VCaP (cell line): ENCODE data around the gene PSTPIP1.

Experiments used
- H3K27ac ChIP-seq: fragments of 450-650 bp; 2 replicates; pipeline ENCODE4 v1.5.1; 2017
- CTCF ChIP-seq: fragments of 450-650 bp; conservative IDR thresholded peaks from 2 replicates; pipeline ENCODE4 v1.5.1; 2017; ENCODE audit warnings: mild to moderate bottlenecking, moderate library complexity

PSTPIP1 gene

GRCh38 chr15:76996076-76996525 lies 1.2 kb downstream of the PSTPIP1 start:
- no peak overlapping the region for H3K27ac ChIP-seq
- TF ChIP-seq CTCF: no peak

- TF ChIP-seq CTCF: no peak
- H3K27ac ChIP-seq: no peak overlapping the region
Measured at GRCh38 chr15:76996526-76997401, 1.8 kb downstream of the PSTPIP1 start.

- TF ChIP-seq CTCF: no peak
- no peak overlapping the region for H3K27ac ChIP-seq
Measured at GRCh38 chr15:76998663-76999285, 3.8 kb downstream of the PSTPIP1 start.

- TF ChIP-seq CTCF: no peak
- no peak overlapping the region for H3K27ac ChIP-seq
Measured at GRCh38 chr15:76999996-77000395, 5.1 kb downstream of the PSTPIP1 start.

- peak overlapping the region; percentile 76 for H3K27ac ChIP-seq
Measured at GRCh38 chr15:77001351-77001750, 6.4 kb downstream of the PSTPIP1 start.

GRCh38 chr15:77001966-77002365 lies 7.0 kb downstream of the PSTPIP1 start:
- TF ChIP-seq CTCF: no peak
- peak overlapping the region; percentile 76 for H3K27ac ChIP-seq

More at GRCh38 chr15:77001351-77001750, 6.4 kb downstream of the PSTPIP1 start:
- no peak for TF ChIP-seq CTCF

GRCh38 chr15:77002436-77002835 lies 7.5 kb downstream of the PSTPIP1 start:
- TF ChIP-seq CTCF: no peak
- H3K27ac ChIP-seq: peak overlapping the region; percentile 76
